Ramos (cell line): ENCODE data around the gene RFTN1.

Source experiments
- in situ Hi-C: fragments of 300-500 bp; cut with MboI; formaldehyde crosslinking; loops from one replicate; pipeline ENCODE4 v1.14.3; 2022; ENCODE audit warnings: low sequenced_read_pairs; ENCODE audit not compliant: unreplicated experiment

Gene RFTN1

GRCh38 chr3:16513141-16514020 lies at the start of gene RFTN1:
Gene RFTN1, minus strand, starts transcription at chr3:16513699. Its CDS starts 19,830 bp downstream, at chr3:16493869.
- in situ Hi-C loops: loop anchor here (10.0 kb wide), 1 partner anchor 139 kb away; no protein-coding TSS in a partner anchor

GRCh38 chr3:16559653-16560365 lies 46.3 kb upstream of the RFTN1 start:
- in situ Hi-C loops: no loop called here

- in situ Hi-C loops: loop anchor here (5.0 kb wide), 1 partner anchor 267 kb away; no protein-coding TSS in a partner anchor
Observed at GRCh38 chr3:16554126-16554525, 40.6 kb upstream of the RFTN1 start.

- in situ Hi-C loops: loop anchor here (5.0 kb wide), 1 partner anchor 265 kb away; no protein-coding TSS in a partner anchor
Observed at GRCh38 chr3:16552757-16553156, 39.3 kb upstream of the RFTN1 start.

GRCh38 chr3:16551342-16551976 lies 38.0 kb upstream of the RFTN1 start:
- in situ Hi-C loops: loop anchor here (5.0 kb wide), 1 partner anchor 264 kb away; no protein-coding TSS in a partner anchor

- in situ Hi-C loops: loop anchor here (5.0 kb wide), 1 partner anchor 264 kb away; no protein-coding TSS in a partner anchor
Observed at GRCh38 chr3:16550676-16551341, 37.3 kb upstream of the RFTN1 start.

- in situ Hi-C loops: loop anchor here (5.0 kb wide), 1 partner anchor 263 kb away; no protein-coding TSS in a partner anchor
Observed at GRCh38 chr3:16550305-16550675, 36.8 kb upstream of the RFTN1 start.

GRCh38 chr3:16548721-16549120 lies 35.2 kb upstream of the RFTN1 start:
- in situ Hi-C loops: no loop called here

- in situ Hi-C loops: no loop called here
Observed at GRCh38 chr3:16547561-16548357, 34.3 kb upstream of the RFTN1 start.

- in situ Hi-C loops: no loop called here
Observed at GRCh38 chr3:16546186-16547010, 32.9 kb upstream of the RFTN1 start.

GRCh38 chr3:16545413-16546185 lies 32.1 kb upstream of the RFTN1 start:
- in situ Hi-C loops: no loop called here

GRCh38 chr3:16543242-16543864 lies 29.9 kb upstream of the RFTN1 start:
- in situ Hi-C loops: no loop called here

GRCh38 chr3:16538507-16538906 lies 25.0 kb upstream of the RFTN1 start:
- in situ Hi-C loops: no loop called here

GRCh38 chr3:16536996-16537395 lies 23.5 kb upstream of the RFTN1 start:
- in situ Hi-C loops: no loop called here

- in situ Hi-C loops: no loop called here
Observed at GRCh38 chr3:16536344-16536663, 22.8 kb upstream of the RFTN1 start.

- in situ Hi-C loops: no loop called here
Observed at GRCh38 chr3:16534640-16535262, 21.3 kb upstream of the RFTN1 start.
